HEK293 (cell line): ENCODE results near the gene PLD5.

Experiments
- CTCF ChIP-seq: fragments of 450-650 bp; formaldehyde crosslinking; IDR thresholded peaks from 2 replicates; pipeline ENCODE4 v1.5.1; 2016; ENCODE audit warnings: missing biosample characterization, missing genetic modification characterization
- FEZF1 ChIP-seq: fragments of 450-650 bp; formaldehyde crosslinking; IDR thresholded peaks from 2 replicates; pipeline ENCODE4 v1.5.1; 2016; ENCODE audit warnings: missing biosample characterization, missing genetic modification characterization
- ZBTB20 ChIP-seq: fragments of 450-650 bp; formaldehyde crosslinking; IDR thresholded peaks from 2 replicates; pipeline ENCODE4 v1.5.1; 2016; ENCODE audit warnings: missing biosample characterization, missing genetic modification characterization
- ZNF274 ChIP-seq, 2 experiments: fragments of 200-500 bp in 1 of 2; fragments of 450-650 bp in 1 of 2; sonication (Bioruptor generic) in 1 of 2; formaldehyde crosslinking in 1 of 2; IDR thresholded peaks; 2 replicates each; pipeline versions ENCODE4 v1.5.1 to v1.6.1; 2014 to 2016; ENCODE audit warnings: borderline replicate concordance in 1 of 2, inconsistent platforms in 1 of 2, low read length in 1 of 2, missing biosample characterization in 1 of 2, missing genetic modification characterization in 1 of 2
- ZNF311 ChIP-seq: fragments of 450-650 bp; formaldehyde crosslinking; IDR thresholded peaks from 2 replicates; pipeline ENCODE4 v1.5.1; 2017; ENCODE audit warnings: missing biosample characterization, missing genetic modification characterization, borderline replicate concordance
- ZNF777 ChIP-seq: fragments of 450-650 bp; formaldehyde crosslinking; IDR thresholded peaks from 2 replicates; pipeline ENCODE4 v1.5.1; 2017; ENCODE audit warnings: missing biosample characterization, missing genetic modification characterization, borderline replicate concordance

- TF ChIP-seq CTCF (tag by site-specific recombination) (no peak), ZNF777 (tag by site-specific recombination) (no peak), ZNF274 (IDR thresholded peaks at IDR 0.05; ENCODE audit: low read length) (no peak), ZNF274 (tag by site-specific recombination; IDR thresholded peaks at IDR 0.05; ENCODE audit: borderline replicate concordance) (no peak), ZNF311 (tag by site-specific recombination) (no peak), ZBTB20 (tag by site-specific recombination) (no peak), FEZF1 (tag by site-specific recombination) (no peak)
These were observed 71.9 kb downstream of the PLD5 start for GRCh38 chr1:242452573-242452972.
